Colonic mucosa (tissue), 4 donors: Measurements from ENCODE around the gene KDM2A. TPM values are rescaled to one million over a fixed set of nuclear protein-coding genes. Genes with fewer than 3 reads are reported as not detected.
A peak's percentile ranks its signal among the peaks of the same experiment; 100 is the strongest.

Source experiments
- DNase-seq: peaks from one replicate; pipeline ENCODE4 v3.0.0-alpha.2; 2020
- H3K27ac ChIP-seq: fragments of 200-600 bp; one replicate; pipeline ENCODE4 v1.8.0; 2021
- H3K27me3 ChIP-seq: fragments of 200-600 bp; one replicate; pipeline ENCODE4 v1.8.0; 2021
- H3K36me3 ChIP-seq: fragments of 200-600 bp; one replicate; pipeline ENCODE4 v1.8.0; 2021
- H3K4me1 ChIP-seq: fragments of 200-600 bp; one replicate; pipeline ENCODE4 v1.8.0; 2021; ENCODE audit warnings: mild to moderate bottlenecking
- H3K4me3 ChIP-seq: fragments of 200-600 bp; one replicate; pipeline ENCODE4 v1.8.0; 2021
- H3K9ac ChIP-seq, 2 donors: one replicate each; pipeline ENCODE4 v1.7.0; 2013; ENCODE audit warnings: control low read depth in 2 of 2, low read depth in 2 of 2, low read length in 2 of 2
- H3K9me3 ChIP-seq: fragments of 200-600 bp; one replicate; pipeline ENCODE4 v1.8.0; 2021
- intact Hi-C: fragments of 100-400 bp; cut with DNase I; formaldehyde crosslinking; loops from one replicate; pipeline ENCODE4 v1.14.1; 2022
- total RNA-seq, 2 donors: library from RNA; stranded (reverse); fragmentation: NEBNext Ultra II Directional in 1 of 2; extraction: Animal tissue kit (Norgen Biotek cat#: 25700) in 1 of 2; gene quantifications; one replicate each; pipeline ENCODE4 v1.2.1, GENCODE V29; 2021
- TF ChIP-seq, protein P1 (sequence below): fragments of 200-600 bp; IDR thresholded peaks from one replicate; pipeline ENCODE4 v1.8.0; 2022; ENCODE audit warnings: antibody characterized with exemption, mild to moderate bottlenecking
- donor health status: healthy.
- donor health status: DM: no; HTN: no; CAD: no.
- donor health status: DM: no; HTN: no; CAD: no.

The KDM2A gene
- total RNA-seq, 2 donors from 2014 or later: 63.3 to 80.6 TPM

DNA sequence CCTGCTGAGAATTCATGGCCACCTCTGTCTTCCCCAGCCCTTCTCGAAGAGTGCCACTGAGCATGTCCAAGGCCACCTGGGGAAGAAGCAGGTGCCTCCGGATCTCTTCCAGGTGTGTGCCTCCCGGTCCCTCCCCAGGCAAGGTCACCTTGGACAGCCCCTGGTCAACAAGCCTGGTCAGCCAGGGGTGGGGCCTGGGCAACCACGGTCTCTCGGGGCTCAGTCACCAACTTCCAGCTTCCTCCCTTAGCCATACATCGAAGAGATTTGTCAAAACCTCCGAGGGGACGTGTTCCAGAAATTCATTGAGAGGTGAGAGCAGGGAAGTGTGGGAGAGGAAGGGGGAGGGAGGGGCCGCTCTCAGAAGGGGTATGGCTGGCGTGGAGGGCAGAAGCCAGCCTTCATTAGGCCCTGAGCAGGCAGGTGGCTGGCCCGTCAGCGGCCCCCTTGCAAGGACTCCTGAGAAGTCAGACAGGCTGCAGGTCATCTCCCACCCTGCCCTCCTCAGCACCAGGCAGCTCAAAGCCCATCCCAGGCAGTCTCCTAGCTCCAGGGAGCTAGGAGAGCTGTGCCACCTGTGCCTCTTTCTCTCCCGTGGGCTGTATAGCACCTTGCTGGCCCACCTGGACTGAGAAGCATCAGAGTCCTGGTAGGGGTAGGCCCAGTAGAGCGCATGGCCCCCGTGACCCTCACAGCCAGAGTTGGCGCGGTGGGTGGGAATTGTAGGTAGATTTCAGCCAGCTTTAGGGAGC, 160.7 kb downstream of the KDM2A start:
- no peak for DNase-seq
- H3K27me3 ChIP-seq: no peaks in the 10 kb centered on the region
- intact Hi-C loops: no loop called here
- H3K9ac ChIP-seq: peak overlapping the region in 1 of 2 donors; percentile 19
- no peak overlapping the region for H3K4me3 ChIP-seq
- peaks cover 44% of the 10 kb centered on the region for H3K36me3 ChIP-seq
- TF ChIP-seq, protein P1, sequence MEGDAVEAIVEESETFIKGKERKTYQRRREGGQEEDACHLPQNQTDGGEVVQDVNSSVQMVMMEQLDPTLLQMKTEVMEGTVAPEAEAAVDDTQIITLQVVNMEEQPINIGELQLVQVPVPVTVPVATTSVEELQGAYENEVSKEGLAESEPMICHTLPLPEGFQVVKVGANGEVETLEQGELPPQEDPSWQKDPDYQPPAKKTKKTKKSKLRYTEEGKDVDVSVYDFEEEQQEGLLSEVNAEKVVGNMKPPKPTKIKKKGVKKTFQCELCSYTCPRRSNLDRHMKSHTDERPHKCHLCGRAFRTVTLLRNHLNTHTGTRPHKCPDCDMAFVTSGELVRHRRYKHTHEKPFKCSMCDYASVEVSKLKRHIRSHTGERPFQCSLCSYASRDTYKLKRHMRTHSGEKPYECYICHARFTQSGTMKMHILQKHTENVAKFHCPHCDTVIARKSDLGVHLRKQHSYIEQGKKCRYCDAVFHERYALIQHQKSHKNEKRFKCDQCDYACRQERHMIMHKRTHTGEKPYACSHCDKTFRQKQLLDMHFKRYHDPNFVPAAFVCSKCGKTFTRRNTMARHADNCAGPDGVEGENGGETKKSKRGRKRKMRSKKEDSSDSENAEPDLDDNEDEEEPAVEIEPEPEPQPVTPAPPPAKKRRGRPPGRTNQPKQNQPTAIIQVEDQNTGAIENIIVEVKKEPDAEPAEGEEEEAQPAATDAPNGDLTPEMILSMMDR: no peak
- peaks cover 33% of the 10 kb centered on the region for H3K4me1 ChIP-seq
- H3K27ac ChIP-seq: no peak overlapping the region
- no peaks in the 10 kb centered on the region for H3K9me3 ChIP-seq

DNA sequence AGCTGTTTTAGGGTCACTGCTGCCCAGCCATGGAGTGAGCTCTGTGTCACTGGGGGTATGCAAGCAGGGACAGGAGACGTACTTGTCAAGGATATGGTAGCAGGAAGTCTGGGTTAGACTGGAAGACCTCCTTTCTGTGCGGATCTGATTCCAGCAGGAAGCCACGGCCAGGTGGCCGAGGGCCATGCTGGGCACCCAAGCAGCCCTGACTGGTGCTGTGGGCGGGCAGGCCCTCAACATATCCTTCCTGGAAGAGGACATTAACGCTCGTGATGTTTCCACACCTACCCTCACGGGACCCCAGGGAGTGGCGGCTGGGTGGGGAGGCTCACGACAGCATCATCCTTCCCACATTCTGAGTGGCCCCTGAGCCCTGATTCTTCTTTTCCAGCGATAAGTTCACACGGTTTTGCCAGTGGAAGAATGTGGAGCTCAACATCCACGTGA, 161.3 kb downstream of the KDM2A start:
- Histone ChIP-seq H3K9me3 (no peaks in the 10 kb centered on the region), H3K27me3 (no peaks in the 10 kb centered on the region), H3K27ac (no peak overlapping the region), H3K4me3 (no peak overlapping the region), H3K4me1 (peaks cover 33% of the 10 kb centered on the region), H3K9ac (peak overlapping the region in 1 of 2 donors; percentile 19), H3K36me3 (peaks cover 49% of the 10 kb centered on the region)
- intact Hi-C loops: no loop called here
- DNase-seq: no peak
- TF ChIP-seq, protein P1: no peak

DNA sequence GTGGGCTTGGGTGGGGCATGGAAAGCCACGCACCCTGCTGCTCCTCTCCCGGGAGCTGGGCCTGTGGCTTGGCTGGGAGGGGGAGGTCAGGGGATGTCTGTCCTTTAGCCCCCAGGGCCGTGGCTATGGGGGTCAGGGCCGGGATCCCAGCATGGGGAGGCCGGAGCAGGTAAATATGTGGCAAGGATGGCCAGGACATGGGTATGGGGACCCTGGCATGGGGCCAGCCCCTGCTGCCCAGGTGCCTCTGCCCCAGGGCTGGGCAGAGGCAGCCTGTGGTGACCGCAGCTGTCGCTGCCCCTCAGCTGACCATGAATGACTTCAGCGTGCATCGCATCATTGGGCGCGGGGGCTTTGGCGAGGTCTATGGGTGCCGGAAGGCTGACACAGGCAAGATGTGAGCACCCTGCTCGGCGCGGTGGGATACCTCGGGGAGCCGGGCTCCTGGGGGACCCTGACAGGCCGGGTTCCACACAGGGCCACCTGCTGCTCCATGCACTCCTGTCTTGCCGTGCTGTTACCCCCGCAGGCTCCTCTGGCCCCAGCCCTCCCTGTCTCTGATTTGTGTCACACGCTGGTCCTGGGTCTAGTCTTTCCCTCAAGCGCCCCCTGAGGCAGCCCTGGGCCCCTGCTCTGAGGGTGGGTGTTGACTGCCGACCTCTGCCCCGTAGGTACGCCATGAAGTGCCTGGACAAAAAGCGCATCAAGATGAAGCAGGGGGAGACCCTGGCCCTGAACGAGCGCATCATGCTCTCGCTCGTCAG, 161.9 kb downstream of the KDM2A start:
- H3K9ac ChIP-seq: no peak overlapping the region
- TF ChIP-seq, protein P1: no peak
- H3K36me3 ChIP-seq: peaks cover 55% of the 10 kb centered on the region
- intact Hi-C loops: no loop called here
- no peak overlapping the region for H3K27ac ChIP-seq
- no peaks in the 10 kb centered on the region for H3K27me3 ChIP-seq
- no peak overlapping the region for H3K4me3 ChIP-seq
- peaks cover 28% of the 10 kb centered on the region for H3K4me1 ChIP-seq
- no peaks in the 10 kb centered on the region for H3K9me3 ChIP-seq
- no peak for DNase-seq

DNA sequence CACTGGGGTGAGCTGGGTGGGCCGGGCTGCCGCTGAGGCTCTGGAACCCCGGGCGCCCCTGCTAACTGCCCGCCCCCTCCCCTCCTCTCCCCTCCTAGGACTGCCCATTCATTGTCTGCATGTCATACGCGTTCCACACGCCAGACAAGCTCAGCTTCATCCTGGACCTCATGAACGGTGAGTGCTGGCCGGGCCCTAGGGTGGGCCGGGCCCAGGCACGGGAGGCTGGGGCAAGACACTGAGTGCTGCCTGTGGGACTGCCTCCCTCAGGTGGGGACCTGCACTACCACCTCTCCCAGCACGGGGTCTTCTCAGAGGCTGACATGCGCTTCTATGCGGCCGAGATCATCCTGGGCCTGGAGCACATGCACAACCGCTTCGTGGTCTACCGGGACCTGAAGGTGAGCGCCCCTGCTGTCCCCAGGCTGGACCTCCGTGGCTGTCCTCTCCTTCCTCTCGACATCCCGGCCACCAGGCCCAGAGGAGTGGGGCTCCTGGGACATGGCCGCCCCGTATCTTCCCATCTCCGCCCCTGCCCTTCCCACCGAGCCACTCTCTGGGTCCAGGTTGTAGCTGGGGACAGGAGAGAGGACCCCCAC, 162.6 kb downstream of the KDM2A start:
- Histone ChIP-seq H3K4me1 (peaks cover 22% of the 10 kb centered on the region), H3K36me3 (peaks cover 55% of the 10 kb centered on the region), H3K4me3 (no peak overlapping the region), H3K9me3 (no peaks in the 10 kb centered on the region), H3K9ac (no peak overlapping the region), H3K27ac (no peak overlapping the region), H3K27me3 (no peaks in the 10 kb centered on the region)
- intact Hi-C loops: no loop called here
- TF ChIP-seq, protein P1: no peak
- DNase-seq: no peak

DNA sequence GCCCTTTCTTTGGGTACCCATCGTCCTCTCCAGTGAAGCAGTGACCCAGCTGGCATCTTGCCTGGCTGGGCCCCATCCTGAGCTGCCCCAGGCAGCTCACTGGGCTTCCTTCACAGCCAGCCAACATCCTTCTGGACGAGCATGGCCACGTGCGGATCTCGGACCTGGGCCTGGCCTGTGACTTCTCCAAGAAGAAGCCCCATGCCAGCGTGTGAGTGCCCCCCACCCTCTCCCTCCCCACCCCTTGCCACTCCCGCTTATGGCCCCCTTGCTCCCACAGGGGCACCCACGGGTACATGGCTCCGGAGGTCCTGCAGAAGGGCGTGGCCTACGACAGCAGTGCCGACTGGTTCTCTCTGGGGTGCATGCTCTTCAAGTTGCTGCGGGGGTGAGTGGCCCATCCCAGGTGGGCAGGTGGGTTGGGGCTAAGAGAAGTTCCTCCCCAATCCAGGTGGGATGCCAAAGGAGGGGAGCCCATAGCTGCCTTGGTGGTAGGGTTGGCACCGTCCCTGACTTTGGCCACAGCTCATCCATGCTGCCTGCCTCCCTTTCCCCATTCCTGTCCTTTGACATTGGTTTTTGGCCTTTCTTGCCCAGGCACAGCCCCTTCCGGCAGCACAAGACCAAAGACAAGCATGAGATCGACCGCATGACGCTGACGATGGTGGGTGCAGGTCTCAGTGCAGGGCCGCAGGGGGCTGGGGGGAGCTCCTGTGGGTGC, 163.3 kb downstream of the KDM2A start:
- Histone ChIP-seq H3K27ac (peak overlapping the region; percentile 33), H3K27me3 (no peaks in the 10 kb centered on the region), H3K4me1 (peaks cover 16% of the 10 kb centered on the region), H3K4me3 (no peak overlapping the region), H3K36me3 (peaks cover 55% of the 10 kb centered on the region), H3K9ac (no peak overlapping the region), H3K9me3 (no peaks in the 10 kb centered on the region)
- DNase-seq: no peak
- TF ChIP-seq, protein P1: no peak
- intact Hi-C loops: no loop called here
